GM12875 (cell line): ENCODE results near the gene TMEM181.

Source experiments
- H3K4me3 ChIP-seq: one replicate; pipeline ENCODE4 v1.5.1; 2011; ENCODE audit warnings: low read depth, low read length, control low read depth
- TF ChIP-seq, protein P1 (sequence below): IDR thresholded peaks from 2 replicates; pipeline ENCODE4 v1.5.1; 2011; ENCODE audit warnings: low read depth, mild to moderate bottlenecking, control low read depth, inconsistent platforms, low read length, moderate library complexity, borderline replicate concordance; ENCODE audit not compliant: insufficient read depth

The TMEM181 gene

DNA sequence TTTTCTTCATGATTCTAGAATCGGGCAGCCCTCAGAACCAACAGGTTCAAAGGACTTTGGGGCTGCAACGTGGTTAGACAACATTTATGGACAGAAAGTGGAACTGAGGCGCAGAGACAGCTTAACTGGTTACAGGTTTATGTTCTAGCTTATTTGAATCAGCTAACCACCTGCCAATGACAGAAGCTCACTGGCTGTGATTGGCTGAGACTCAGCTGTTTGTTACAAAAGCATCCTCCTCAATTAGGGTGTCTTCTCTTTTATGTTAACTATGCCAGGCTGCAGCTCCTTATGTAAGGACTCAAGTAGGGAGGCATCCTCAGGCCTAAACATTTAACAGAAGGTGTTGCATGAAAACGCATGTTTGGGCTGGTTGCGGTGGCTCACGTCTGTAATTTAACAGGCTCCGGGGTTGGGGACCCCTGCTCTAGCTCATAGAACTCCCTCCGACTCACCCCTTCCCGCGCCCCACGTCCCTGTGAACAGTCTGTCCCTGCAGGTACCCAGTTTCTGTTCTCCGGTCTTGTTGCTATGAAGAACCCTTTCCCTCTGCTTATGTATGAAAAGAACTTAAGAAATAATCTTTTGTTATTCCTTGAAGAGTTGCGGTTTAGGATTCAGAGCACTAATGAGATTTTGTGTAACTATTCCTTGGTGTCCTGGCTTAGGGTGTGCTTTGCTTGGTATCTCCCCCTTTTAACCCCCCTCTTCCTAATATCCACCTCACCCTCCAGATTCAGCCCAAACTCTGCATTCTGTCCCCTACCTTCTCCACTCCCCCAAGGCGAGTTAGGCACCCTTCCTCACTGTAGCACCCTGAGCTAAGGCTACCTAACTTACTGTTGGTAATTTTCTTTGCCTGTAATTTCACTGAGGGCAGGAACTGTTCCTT, 1.2 kb upstream of the TMEM181 start:
- no peak overlapping the region for H3K4me3 ChIP-seq
- TF ChIP-seq, protein P1, sequence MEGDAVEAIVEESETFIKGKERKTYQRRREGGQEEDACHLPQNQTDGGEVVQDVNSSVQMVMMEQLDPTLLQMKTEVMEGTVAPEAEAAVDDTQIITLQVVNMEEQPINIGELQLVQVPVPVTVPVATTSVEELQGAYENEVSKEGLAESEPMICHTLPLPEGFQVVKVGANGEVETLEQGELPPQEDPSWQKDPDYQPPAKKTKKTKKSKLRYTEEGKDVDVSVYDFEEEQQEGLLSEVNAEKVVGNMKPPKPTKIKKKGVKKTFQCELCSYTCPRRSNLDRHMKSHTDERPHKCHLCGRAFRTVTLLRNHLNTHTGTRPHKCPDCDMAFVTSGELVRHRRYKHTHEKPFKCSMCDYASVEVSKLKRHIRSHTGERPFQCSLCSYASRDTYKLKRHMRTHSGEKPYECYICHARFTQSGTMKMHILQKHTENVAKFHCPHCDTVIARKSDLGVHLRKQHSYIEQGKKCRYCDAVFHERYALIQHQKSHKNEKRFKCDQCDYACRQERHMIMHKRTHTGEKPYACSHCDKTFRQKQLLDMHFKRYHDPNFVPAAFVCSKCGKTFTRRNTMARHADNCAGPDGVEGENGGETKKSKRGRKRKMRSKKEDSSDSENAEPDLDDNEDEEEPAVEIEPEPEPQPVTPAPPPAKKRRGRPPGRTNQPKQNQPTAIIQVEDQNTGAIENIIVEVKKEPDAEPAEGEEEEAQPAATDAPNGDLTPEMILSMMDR = no peak

DNA sequence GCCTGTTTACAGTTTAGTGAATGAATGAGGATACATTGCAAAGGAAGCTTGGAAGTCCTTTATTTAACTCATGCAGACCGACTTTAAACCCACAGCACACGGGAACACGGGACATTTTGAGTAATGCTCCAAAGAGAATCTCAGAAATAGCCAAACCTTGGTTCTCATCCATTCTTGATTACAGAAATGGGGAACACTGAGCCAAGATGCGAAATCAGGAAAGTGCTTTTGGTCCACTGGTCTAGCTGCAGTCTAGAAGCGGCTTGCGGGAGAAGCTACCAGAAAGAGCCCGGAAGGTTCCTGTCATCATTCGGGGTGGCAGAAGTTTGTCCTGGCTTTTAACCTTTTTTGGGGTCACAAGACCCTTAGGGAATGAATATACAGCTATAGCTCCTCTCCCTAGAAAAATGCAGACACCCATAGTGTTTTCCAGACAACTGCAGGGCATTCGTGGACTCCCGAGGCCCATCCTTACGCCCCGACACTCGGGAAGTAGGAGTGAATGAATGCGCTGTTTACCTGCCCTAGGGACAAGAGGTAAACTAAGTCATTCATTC, 475 bp upstream of the TMEM181 start:
- TF ChIP-seq, protein P1 = no peak
- H3K4me3 ChIP-seq = peak overlapping the region; percentile 22

DNA sequence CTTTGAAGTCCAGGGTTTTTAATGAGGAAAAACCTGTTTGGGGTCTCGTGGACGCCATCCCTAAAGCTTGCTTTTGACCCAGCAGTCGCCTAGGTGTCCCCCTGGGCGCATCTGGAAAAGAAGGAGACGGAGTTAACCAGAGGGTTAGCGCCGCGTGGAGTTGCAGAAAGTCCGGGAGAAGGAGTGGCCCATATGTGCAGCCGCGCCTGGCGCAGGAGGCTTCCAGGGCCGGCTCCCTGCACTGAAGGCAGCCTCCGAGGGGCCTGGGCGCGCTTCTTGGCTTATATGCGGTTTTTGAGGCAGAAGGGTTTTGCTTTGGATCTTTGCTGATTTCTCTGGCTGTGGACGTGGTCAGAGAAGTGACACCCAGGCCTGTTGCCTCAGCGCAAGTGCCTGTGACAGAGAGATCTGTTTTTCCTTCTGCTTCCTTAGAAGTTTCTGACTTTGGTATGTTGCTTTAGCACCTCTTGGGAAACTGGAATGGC, 987 bp downstream of the TMEM181 start:
- TF ChIP-seq, protein P1 = no peak

DNA sequence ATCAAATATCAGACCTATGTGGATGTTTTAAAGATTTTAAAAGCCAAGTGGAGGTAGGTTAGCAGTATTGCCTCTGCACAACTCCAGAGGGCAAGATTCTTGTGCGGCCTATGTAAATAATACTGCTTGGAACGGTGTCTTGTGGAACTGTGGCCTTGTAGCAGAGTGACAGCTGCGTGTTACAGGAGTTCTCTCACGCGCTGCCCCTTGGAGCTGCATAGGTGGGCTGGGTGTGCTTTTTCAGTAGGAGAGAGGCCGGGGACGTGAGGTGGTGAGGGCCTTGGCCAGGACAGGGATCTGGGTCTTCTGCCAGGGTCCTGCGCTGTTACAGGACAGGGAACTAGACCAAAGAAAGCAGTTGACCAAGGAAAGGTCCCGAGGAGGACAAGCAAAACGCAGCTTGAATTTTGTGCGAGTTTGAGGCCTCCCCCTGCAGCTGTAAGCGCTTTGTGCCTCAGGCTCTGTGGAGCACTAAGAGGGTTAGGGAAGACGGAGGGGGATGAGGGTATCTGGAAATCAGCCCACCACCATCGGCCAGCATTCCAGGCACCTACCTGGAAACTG, 1.5 kb downstream of the TMEM181 start:
- H3K4me3 ChIP-seq = no peak overlapping the region
- TF ChIP-seq, protein P1 = no peak

More for the DNA sequence above, 987 bp downstream of the TMEM181 start:
- H3K4me3 ChIP-seq = peak overlapping the region; percentile 64

DNA sequence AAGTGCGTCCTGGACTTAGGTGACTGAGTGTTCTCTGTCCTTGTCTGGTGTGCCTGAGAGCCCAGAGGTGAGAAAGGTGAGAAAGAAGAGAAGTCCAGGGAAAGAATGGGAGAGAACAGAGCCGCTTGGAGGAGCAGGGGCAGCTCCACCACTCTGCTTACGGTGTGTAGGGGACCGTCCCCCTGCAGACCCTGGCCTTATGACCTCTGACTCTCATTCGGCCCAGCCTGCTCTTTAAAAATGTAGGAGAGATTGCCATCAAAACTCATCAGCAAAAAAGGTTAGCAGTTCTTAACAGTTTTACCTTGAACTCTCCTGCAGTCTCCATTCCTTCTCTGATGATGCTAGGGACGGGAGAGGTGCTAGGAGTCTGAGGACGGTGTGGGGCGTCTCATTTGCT, 2.0 kb downstream of the TMEM181 start:
- TF ChIP-seq, protein P1 = no peak
- no peak overlapping the region for H3K4me3 ChIP-seq

DNA sequence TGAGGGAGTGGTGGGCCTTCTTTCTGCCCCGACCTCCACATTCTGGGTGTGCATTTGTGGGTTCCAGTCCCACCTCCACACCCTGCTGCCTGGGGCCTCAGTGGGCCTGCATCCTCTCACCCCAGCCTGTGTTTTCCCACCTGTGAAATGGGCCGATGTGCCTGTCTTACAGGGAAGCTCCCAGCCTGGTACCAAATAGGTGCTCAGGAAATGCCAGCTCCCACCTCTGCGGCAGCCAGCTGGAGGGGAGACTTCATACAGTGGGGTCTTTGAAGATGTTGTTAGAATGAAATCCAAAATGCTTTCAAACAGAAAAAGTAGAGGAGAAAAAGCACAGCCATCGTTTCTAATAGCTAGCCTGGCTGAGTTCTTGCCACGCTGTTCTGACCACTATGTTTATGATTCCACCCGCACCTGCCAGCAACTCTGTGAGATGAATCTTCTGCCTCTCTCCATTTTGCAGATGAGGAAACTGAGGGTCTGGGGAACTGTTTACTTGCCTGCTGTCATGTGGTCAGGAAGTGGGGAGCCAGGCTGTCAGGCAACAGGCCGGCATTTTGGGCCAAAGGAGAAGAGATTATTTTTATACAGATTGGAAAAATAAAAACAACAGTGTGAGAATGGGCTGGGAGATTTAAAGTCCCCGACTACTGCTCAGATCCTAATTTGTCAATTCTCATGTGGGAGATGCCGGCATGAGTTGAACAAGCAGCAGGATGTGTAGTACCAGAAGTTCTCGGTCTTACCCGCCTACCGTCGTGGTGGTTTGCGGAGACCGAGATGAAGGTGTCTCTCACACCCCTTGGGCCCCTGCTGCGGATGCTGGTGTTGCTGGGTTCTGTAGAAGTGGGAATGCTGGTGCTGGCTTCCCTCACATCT, 4.6 kb downstream of the TMEM181 start:
- H3K4me3 ChIP-seq = no peak overlapping the region
- TF ChIP-seq, protein P1 = no peak
